Stimulated activated CD4-positive, alpha-beta T cell treated with anti-CD3 and anti-CD28 coated beads, Interleukin-12 subunit alpha, Interleukin-12 subunit beta, amount 100 ng/mL, for 4 hours (primary cell): ENCODE measurements around the gene SLC12A5.

Experiments
- DNase-seq: peaks from one replicate; pipeline ENCODE4 v3.0.0-alpha.2; 2020

Gene SLC12A5

DNA sequence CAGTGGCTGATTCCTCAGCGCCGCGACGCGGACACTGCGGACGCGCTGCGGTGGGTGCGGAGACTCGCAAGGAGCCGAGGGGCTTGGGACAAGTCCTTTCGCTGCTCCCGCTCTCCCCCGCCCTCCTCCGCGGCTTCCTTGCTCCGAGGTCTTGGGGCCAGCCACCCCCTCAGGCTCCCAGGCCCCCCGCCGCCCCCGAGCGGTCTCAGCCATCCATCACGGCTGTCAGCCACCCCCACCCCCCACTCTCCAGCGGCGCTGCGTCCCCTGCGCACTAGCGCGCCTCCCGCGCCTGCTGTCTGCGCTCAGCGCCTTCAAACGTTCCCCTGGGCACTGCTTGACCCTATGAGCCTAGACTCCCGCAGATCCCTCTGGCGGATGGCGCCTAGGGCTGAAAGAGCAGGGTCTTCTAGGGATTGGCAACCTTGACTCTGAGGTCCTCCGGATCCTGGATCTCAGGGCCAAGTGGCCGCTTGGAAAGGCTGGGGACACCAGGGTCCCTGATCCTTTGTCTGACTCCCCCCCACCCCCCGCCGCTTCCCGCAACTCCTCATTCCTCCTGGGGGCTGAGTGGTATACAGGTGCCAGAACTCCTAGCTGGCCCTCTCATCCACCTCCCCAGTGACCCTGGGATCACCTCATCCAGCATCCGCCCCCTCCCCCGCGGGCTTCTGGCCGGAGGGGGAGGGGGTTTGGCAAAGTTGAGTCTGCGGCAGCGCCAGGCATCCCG lies 1.4 kb downstream of the SLC12A5 start:
- no peak for DNase-seq

GRCh38 chr20:46031014-46031569 lies 2.1 kb downstream of the SLC12A5 start:
- no peak for DNase-seq

DNA sequence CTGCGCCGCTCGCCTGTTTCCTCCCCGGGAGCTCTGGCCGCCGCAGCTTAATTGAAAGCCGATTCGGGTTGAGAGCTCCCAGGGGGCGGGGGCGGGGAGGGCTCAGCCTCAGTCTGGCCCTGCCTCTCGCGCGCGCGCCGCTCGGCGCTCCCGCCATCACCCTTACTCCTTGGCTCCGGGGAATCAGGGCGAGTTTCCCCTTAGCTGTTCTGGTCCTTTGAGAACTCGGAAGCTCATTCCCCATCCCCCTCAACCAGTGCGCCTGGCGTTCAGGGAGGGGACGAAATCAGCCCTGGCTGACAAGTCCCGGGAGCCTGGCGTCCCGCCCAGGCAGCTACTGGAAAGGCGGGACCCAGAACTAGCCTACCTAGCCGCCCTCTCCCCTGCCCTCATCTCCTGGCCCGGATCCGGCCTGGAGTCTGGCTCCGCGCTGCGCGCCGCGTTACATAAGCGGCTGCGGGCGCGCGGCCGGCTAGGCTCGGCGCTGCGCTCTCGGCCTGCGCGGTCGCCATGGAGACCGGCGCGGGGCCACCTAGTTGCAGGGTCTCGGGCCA lies 2.8 kb downstream of the SLC12A5 start:
- DNase-seq = no peak

DNA sequence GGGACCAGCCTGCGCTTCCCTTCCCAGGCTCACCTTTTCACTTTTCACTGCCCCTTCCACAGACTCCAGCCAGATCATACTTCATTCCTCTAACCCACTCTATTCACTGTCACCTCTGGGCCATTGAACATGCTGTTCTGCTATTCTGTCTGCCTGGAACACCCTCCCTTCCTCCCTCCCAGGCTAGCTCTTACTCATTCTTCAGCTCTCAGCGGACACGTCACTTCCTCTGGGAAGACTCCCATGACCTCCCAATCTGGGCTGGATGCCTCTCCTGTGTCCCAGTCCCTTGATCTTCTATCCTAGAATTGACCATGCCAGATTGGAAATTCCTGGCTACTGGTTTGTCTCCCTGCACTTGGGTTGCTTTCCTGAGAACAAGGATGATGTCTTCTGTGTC lies 5.0 kb downstream of the SLC12A5 start:
- no peak for DNase-seq

DNA sequence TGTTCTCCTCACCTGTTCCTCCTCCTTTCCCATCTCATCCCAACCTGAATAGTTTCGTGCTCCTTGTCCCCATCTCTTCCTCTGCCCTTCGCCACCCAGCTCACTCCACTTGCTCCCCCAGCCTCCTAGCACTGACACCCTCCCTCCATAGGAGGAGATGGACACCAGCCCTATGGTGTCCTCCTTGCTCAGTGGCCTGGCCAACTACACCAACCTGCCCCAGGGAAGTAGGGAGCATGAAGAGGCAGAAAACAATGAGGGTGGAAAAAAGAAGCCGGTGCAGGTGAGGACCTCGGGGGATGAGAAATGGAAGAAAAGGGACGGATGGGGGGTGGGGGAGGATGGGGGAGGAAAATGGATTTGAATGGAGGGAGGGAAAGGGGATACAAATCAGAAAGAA lies 6.2 kb downstream of the SLC12A5 start:
- no peak for DNase-seq

GRCh38 chr20:46035713-46036112 lies 6.7 kb downstream of the SLC12A5 start:
- no peak for DNase-seq

DNA sequence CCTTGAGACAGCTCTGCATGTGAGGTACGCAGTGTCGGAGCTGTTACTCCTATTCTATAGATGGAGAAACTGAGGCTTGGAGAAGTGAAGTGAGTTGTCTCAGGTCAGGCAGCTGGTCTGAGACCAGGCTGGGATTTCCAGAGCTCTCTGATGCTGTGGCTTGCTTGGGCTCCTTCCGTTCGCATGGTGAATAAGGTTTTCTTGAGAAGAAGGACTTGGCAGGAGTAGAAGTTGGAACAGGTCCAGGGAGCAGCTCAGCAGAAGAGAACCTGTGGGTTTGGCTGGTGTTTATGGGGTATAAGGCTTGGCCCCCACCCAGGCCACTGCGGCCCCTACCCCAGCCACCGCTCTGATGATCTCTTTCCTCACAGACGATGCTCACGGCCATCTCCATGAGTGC lies 7.4 kb downstream of the SLC12A5 start:
- DNase-seq = no peak

DNA sequence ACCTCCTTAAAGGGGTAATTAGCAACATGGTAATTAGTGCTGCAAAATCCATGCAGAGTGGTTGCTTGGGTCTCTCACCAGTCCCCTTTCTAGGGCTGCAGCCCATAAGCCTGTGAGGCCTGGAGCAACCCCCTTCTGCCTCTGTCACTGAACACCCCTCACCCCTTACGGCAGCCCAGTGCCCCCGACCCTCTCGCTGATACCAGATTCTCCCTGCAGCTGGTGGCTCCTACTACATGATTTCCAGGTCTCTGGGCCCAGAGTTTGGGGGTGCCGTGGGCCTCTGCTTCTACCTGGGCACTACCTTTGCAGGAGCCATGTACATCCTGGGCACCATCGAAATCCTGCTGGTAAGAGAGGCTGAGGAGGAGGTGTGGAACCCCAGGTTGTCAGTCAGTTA lies 8.0 kb downstream of the SLC12A5 start:
- no peak for DNase-seq

DNA sequence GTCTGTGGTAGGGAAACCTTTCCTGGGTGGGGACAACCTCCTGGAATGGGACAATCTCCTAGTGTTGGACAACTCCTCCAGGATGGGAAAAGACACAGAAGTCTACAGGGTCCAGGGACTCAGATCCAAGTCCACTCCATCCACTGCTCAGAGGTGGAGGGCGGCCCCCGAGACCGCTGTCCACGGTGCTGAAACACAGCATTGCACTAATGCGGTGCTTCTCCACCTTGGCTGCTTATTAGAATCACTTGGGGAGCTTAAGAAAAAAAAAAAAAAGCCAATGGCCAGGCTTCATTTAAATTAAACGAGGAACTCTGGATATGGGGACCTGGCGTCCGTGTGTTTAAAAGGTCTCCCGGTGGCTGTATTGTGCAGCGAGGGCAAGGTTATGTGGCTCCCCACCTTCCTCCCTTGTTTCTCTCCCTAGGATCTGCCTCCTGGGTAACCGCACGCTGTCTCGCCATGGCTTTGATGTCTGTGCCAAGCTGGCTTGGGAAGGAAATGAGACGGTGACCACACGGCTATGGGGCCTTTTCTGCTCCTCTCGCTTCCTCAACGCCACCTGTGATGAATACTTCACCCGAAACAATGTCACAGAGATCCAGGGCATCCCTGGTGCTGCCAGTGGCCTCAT lies 12.0 kb downstream of the SLC12A5 start:
- DNase-seq = peak; percentile 49

DNA sequence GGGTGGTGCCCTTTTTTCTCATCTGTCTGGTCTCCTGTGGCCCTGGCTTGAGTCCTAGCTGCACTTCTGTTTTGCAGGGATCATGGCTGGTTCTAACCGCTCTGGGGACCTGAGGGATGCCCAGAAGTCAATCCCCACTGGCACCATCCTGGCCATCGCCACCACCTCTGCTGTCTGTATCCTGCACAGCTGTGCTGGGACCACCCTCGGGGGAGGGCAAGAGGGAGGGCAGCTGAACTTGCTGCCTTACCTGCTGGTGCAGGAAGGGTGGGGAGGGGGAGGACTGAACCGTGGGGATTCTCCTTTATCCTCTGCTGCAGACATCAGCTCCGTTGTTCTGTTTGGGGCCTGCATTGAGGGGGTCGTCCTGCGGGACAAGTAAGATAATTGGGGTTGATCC lies 14.5 kb downstream of the SLC12A5 start:
- no peak for DNase-seq

GRCh38 chr20:46044896-46045295 lies 15.9 kb downstream of the SLC12A5 start:
- no peak for DNase-seq

DNA sequence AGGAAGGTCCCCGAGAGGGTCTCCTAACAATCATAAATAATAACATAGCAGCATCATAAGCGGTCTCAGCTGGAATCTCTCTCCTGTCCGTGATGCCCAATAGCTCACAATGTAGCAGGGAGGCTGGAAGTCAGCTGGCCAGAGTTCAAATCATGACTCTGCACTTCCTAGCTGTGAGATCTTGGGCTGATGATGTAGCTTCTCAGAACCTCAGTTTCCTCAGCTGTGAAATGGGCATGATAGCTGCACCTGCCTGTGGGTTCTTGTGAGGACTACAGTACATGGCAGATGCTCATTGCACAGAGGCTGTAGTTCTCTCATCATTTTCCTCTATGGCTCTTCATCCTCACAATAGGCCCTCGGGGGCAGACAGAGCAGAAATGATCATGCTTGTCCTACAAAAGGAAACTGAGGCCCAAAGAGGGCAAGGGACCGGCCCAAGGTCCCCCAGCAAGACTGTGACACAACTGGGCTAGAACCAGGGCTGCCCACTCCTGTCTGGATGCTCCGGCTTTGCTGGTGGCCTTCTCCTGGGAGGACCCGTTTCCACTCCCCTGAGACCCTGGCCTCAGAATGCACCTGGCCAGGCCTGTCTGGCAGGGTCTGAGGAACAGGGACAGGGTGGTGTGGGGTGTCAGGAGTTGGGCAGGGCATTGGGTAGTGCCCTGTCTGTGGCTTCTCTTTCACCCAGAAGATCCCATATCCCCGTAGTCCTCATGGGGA lies 17.7 kb downstream of the SLC12A5 start:
- DNase-seq = no peak

DNA sequence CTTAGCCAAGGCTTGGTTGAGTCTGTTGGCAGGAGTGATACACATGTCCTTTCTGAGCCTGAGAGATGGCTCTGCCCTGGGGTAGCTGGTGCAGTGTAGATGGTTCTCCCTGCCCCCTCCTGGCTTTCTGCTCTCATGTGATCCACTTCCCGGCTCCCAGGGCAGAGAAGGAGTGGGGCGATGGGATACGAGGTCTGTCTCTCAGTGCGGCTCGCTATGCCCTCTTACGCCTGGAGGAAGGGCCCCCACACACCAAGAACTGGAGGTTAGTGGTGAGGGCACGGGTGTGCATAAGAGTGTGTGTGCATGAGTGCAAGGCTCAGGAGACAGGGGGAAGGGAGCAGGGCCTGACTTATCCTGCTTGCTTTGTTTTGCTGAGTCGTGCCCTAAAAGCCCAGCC lies 18.8 kb downstream of the SLC12A5 start:
- no peak for DNase-seq

DNA sequence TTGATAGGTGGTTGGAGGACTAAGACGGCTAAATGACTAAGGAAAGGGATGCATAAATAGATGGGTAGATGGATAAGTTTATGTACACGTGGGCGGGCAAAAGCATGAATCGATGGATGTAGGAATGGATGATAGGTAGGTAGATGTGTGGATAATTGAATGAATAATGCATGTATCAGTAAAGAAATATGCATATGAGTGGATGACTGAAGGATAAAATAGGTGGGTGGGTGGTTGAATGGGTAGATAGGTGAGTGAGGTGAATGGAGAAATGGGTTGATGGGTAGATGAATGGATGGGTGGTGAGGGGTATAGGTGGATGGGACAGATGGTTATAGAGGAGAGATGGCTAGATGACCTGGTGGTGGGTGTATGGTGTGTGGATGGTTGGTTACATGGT lies 20.2 kb downstream of the SLC12A5 start:
- DNase-seq = no peak

DNA sequence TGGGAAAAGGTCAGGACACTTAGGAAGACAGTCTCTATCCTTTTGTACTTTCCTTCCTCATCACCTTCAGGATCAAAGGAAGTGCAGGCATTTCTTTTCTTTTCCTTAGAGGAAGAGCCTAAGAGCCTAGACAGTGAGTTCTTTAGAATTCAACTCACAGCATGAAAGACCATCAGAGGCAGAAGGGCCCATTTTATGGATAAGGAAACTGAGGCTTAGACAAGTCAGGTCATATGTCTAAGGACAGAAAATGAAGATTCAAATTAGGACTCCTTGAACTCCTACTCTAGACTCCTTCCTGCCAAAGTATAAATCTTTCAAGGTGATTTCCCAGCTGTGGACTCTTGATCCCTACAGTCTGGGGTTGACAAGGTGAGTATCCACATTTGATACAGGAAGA lies 20.8 kb downstream of the SLC12A5 start:
- DNase-seq = no peak

GRCh38 chr20:46050444-46050843 lies 21.4 kb downstream of the SLC12A5 start:
- DNase-seq = no peak

- DNase-seq = no peak
Measured at GRCh38 chr20:46050885-46051284, 21.9 kb downstream of the SLC12A5 start.

- DNase-seq = no peak
Measured at GRCh38 chr20:46051556-46052308, 22.7 kb downstream of the SLC12A5 start.

- DNase-seq = no peak
Measured at GRCh38 chr20:46053416-46053815, 24.4 kb downstream of the SLC12A5 start.

- no peak for DNase-seq
Measured at GRCh38 chr20:46054606-46055005, 25.6 kb downstream of the SLC12A5 start.

DNA sequence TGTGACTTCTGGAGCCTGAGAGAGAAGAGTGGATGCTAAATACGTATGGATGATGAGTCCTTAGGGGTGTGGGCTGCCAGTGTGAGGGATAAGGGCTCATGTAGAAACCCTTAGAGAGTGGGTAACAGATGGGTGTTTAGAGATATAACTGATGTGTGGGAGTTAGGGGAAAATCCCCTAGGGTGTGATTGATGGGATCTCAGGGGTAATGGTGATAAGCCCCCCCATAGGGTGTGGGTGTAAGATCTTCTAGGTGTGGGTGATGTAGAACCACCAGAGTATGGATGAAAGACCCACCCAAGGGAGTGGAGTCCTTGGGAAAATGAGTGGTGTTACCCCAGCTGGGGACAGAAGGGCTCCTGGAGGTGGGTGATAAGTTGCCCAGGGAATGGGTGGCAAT lies 26.3 kb downstream of the SLC12A5 start:
- DNase-seq = no peak

GRCh38 chr20:46056027-46056833 lies 27.2 kb downstream of the SLC12A5 start:
- DNase-seq = no peak
